ENCODE data around the gene TCTN1. TPM values are rescaled to one million over a fixed set of nuclear protein-coding genes. Genes with fewer than 3 reads are reported as not detected.
A peak's percentile ranks its signal among the peaks of the same experiment; 100 is the strongest.

TCTN1 gene
- total and polyA plus RNA-seq, 2 of the 13 experiments (the other 11 are each of a cell fraction or from before 2014, with no cell fraction given) = 13.6 to 16.0 TPM

- TF ChIP-seq SKIL (CRISPR knock-in tag; IDR thresholded peaks at IDR 0.05; ENCODE audit: borderline replicate concordance) = no peak
- no peak for TF ChIP-seq ADNP (CRISPR knock-in tag; IDR thresholded peaks at IDR 0.05)
- no peak; the same call in 1 of the 2 replicates for TF ChIP-seq GATAD2A (CRISPR knock-in tag; IDR thresholded peaks at IDR 0.05)
- no peak for TF ChIP-seq TOE1 (CRISPR knock-in tag; IDR thresholded peaks at IDR 0.05)
- peak; percentile 77; the same call in 1 of the 2 replicates for TF ChIP-seq ZNF766 (CRISPR knock-in tag; IDR thresholded peaks at IDR 0.05; ENCODE audit: borderline replicate concordance)
- peak; percentile 65; the same call in 1 of the 2 replicates for TF ChIP-seq ZNF543 (CRISPR knock-in tag; IDR thresholded peaks at IDR 0.05)
- peak; percentile 80 for TF ChIP-seq POLR2AphosphoS5 (IDR thresholded peaks at IDR 0.05; ENCODE audit: low read depth, low read length)
- no peak for TF ChIP-seq PBX3 (CRISPR knock-in tag; IDR thresholded peaks at IDR 0.05; ENCODE audit: borderline replicate concordance)
- no peak for TF ChIP-seq ZBTB49 (CRISPR knock-in tag; IDR thresholded peaks at IDR 0.05; ENCODE audit: borderline replicate concordance)
- peak; percentile 79; the same call in 1 of the 2 replicates for TF ChIP-seq ZNF225 (CRISPR knock-in tag; IDR thresholded peaks at IDR 0.05)
- TF ChIP-seq SP140L (CRISPR knock-in tag; IDR thresholded peaks at IDR 0.05; ENCODE audit: borderline replicate concordance) = no peak
- no peak for TF ChIP-seq RAD21 (CRISPR knock-in tag; IDR thresholded peaks at IDR 0.05)
- no peak for TF ChIP-seq THYN1 (CRISPR knock-in tag; IDR thresholded peaks at IDR 0.05; ENCODE audit: borderline replicate concordance, low read depth)
- 0 out of 2 replicates have a peak, but pooled peaks have one; percentile 40 for TF ChIP-seq ZNF142 (CRISPR knock-in tag; IDR thresholded peaks at IDR 0.05)
These were observed at the start of gene TCTN1 (continued) for GRCh38 chr12:110613771-110614684.
